ENCODE measurements around the gene CYP3A4.
"Not testable (repeated sequence)": the region's sequence is repeated elsewhere in the genome, so short reads cannot be mapped to it uniquely, and the experiment has no call there.

Gene CYP3A4

DNA sequence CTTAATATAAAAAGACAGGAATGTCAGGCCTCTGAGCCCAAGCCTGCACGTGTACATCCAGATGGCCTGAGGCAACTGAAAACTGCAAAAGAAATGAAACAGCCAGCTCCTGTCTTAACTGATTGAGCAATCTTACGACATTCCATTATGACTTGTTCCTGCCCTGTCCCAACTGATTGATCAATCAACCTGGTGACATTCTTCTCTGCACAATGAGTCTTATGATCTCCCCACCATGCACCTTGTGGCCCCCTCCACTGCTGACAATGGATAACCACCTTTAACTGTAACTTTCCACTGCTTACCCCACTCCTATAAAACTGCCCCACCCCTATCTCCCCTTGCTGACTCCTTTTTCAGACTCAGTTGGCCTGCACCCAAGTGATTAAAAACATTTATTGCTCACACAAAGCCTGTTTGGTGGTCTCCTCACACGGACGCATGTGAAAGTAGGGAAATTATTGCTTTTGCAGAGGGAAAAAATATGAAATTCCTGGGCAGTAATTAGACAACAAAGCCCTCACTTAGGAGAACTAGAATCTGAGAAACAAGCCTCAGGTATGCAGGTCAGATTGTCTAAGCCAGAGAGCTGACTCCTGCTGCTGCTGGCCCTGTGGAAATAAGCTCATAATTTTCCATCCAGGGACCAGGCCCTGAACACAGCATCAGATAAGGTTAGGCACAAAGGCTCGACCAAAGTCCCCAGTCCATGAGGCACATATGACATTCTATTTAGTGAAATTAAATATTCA lies 54.3 kb downstream of the CYP3A4 start:
- no peak for DNase-seq

- DNase-seq: no peak
Measured at GRCh38 chr7:99728615-99729014, 55.4 kb downstream of the CYP3A4 start.

DNA sequence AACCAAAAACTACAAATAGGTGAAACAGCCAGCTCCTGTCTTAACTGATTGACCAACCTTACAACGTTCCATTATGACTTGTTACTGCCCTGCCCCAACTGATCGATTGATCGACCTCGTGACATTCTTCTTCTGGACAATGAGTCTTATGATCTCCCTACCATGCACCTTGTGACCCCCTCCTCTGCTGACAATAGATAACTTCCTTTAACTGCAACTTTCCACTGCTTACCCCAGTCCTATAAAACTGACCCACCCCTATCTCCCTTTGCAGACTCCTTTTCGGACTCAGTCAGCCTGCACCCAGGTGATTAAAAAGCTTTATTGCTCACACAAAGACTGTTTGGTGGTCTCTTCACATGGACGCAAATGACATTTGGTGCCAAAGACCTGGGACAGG lies 60.8 kb downstream of the CYP3A4 start:
- DNase-seq: not testable (repeated sequence)

- no peak for DNase-seq
Measured at GRCh38 chr7:99720800-99721595, 63.0 kb downstream of the CYP3A4 start.

GRCh38 chr7:99719996-99720769 lies 63.8 kb downstream of the CYP3A4 start:
- no peak for DNase-seq

DNA sequence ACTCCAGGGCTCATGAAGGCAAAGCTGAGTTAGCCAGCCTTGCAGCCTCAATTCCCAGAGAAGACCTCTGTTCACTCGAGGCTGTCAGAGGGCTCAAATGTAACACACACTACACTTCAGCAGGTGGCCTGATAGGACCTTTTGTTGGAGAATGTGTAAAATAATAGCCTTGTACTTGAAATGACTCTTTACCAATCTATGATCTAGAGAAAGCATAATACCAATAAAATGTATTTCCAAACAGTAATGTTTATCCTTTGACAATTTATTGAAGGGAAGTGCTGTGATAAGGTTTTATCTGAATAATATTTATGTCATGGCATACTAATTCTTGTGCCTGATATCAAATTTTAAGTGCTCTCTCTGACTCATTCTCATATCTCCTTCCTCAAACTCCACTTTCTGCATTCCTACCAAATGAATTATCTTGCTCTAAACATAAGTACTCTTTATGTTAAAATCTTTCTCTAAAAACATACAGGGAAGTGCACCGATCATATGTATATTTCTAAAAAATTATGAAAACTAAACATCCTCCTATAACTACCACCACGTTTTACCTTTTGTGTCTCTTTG lies 69.9 kb downstream of the CYP3A4 start:
- no peak for DNase-seq

DNA sequence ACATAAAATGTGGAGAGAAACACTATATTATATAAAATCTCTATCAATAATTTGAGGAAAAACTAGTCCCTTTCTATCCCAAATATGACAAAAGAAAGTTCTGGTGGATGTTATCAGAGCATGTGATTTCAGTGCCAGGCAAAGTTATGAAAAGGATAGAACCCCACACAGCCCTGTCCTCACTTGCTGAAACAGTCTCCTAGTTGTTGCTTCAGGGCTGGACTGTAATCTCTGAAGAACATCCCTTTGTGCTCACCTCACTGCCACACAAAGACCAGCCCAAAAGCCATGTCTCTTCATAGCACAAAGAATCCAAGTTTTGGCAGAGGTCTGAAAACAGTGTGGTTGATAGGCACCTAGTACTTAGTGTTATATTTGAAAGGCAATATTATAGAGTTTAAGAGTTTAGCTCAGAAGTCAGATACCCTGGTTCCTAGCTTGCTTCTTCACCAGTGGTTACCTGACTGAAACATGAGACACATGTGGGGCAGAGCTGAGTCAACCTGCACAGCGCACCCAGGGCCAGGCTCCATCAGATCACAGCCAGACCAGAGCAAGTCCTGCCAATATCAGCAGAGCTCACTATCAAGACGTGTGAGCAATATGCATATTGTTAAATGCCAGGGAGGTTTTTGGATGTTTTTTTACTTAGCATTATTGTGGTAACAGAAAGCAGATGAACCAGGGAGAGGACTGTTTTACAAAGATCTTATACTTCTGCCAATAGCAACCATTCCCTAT lies 74.0 kb downstream of the CYP3A4 start:
- no peak for DNase-seq

DNA sequence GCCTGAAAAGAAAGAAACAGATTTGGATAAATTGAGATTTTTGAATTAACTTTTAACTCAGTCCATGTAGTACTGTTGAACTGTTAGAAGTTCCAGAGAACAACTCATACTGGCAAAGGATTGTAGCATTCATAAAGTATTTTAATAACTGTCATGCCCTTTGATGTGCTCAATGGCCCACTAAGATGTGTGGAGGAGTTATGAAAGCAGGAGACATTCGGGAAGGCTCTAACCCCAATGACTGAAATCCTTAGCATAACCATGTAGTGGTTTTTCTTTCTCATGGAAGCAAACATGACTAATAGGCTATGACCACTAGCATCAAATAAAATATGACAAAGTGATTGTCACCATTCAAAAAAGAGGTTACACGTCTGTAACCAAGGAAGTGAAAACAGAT lies 74.7 kb downstream of the CYP3A4 start:
- no peak for DNase-seq

DNA sequence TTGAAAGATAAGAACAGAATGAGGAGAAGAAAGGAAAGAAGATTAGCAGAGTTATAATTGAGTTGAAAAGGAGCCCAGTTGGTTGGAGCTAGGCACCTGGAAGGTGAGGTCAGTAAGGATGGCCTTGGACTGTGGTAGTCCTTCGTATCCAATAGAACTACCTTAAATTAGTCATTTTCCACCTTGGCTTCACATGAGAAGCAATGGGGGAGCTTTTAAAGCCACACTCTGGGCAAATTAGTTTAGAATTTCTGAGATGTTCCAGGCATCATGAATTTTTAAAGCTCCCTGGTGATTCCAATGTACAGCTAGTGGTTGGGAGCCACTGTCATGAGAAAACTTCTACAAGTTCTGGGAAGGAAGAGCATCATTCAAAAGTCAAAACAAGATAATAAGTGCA lies 76.9 kb downstream of the CYP3A4 start:
- no peak for DNase-seq

Data from hypothalamus (tissue), 51 donors.